SK-N-SH (cell line): ENCODE data around the gene OBP2A. TPM values are rescaled to one million over a fixed set of nuclear protein-coding genes. Genes with fewer than 3 reads are reported as not detected.
A peak's percentile ranks its signal among the peaks of the same experiment; 100 is the strongest.

ENCODE experiments used
- CHD2 ChIP-seq: fragments of 150-350 bp; IDR thresholded peaks from 2 replicates; pipeline ENCODE4 v1.6.1; 2018; ENCODE audit warnings: low read length; ENCODE audit not compliant: partially characterized antibody
- EZH2phosphoT487 ChIP-seq: fragments of 200-600 bp; sonication (generic); IDR thresholded peaks from 2 replicates; pipeline ENCODE4 v1.6.1; 2017; ENCODE audit warnings: low read depth, mixed run types, mild to moderate bottlenecking, antibody characterized with exemption, moderate library complexity, borderline replicate concordance
- FOXJ3 ChIP-seq: sonication (generic); formaldehyde crosslinking; IDR thresholded peaks from 2 replicates; pipeline ENCODE4 v1.5.1; 2020; ENCODE audit warnings: mild to moderate bottlenecking, missing genetic modification reagents
- GABPA ChIP-seq: IDR thresholded peaks from 2 replicates; pipeline ENCODE4 v1.4.0; 2012; ENCODE audit warnings: low read depth, mild to moderate bottlenecking
- NFIC ChIP-seq: IDR thresholded peaks from 2 replicates; pipeline ENCODE4 v1.4.0; 2012; ENCODE audit warnings: borderline replicate concordance
- RAD21 ChIP-seq: IDR thresholded peaks from 2 replicates; pipeline ENCODE4 v1.6.1; 2012; ENCODE audit warnings: mild to moderate bottlenecking, low read length
- RCOR1 ChIP-seq: fragments of 150-350 bp; IDR thresholded peaks from 2 replicates; pipeline ENCODE4 v1.6.1; 2017; ENCODE audit warnings: antibody characterized with exemption, low read length
- REST ChIP-seq: IDR thresholded peaks from 2 replicates; pipeline ENCODE4 v1.6.1; 2012; ENCODE audit warnings: mild to moderate bottlenecking, low read depth, low read length, moderate library complexity
- SMC3 ChIP-seq: IDR thresholded peaks from 2 replicates; pipeline ENCODE4 v1.6.1; 2012; ENCODE audit warnings: low read depth, low read length, improper control_type of control experiment
- TAF1 ChIP-seq: IDR thresholded peaks from 2 replicates; pipeline ENCODE4 v1.6.1; 2012; ENCODE audit warnings: low read depth, mild to moderate bottlenecking, low read length, moderate library complexity, borderline replicate concordance
- YY1 ChIP-seq: IDR thresholded peaks from 2 replicates; pipeline ENCODE4 v1.4.0; 2012; ENCODE audit warnings: low read depth, mild to moderate bottlenecking
- ZBTB33 ChIP-seq: IDR thresholded peaks from 2 replicates; pipeline ENCODE4 v1.4.0; 2012; ENCODE audit warnings: low read depth, borderline replicate concordance
- polyA plus RNA-seq, 3 experiments: library from polyadenylated mRNA; depleted of rRNA; stranded (reverse); fragments of >200 nt; gene quantifications; 2 replicates each; pipeline ENCODE4 v1.2.3, GENCODE V29; 2012
- TF ChIP-seq, protein P1 (sequence below): IDR thresholded peaks from 2 replicates; pipeline ENCODE4 v1.4.0; 2012; ENCODE audit warnings: low read depth, borderline replicate concordance

OBP2A gene
- polyA plus RNA-seq, 1 of the 3 experiments (the other 2 are of a cell fraction): not detected

DNA sequence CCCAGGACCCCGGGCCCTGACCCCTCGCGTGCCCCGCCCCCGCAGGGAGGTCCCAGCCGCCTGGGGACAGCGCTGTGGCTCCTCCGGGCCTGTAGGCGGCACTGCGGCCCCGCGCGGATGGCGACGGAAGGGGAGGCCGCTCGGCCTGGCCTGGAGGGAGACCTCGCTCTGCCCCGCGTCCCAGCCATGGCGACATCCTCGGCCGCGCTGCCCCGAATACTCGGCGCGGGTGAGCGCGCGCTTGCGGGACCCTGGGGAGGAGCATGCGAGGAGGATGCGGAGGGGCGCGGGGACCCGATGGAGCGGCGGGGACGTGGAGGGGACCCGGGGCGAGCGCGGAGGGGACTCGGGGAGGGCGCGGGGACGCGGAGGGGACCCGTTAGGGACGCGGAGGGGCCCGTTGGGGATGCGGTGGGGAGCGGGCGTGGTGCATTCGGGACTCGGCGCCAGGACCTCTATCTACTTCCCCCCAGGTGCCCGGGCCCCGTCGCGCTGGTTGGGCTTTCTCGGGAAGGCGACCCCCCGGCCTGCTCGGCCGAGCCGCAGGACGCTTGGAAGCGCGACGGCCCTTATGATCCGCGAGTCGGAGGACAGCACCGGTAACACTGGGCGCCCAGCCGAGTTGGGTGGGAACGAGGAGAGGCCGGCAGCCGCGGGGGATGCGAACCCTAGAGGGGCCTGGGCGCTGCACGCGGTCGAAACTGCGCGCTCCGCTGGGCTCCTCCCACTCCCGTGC lies 45.2 kb upstream of the OBP2A start, which contains the start of gene MRPS2 (continued):
- TF ChIP-seq FOXJ3 (CRISPR knock-in tag) (no peak), ZBTB33 (no peak), SMC3 (no peak), REST (no peak), EZH2phosphoT487 (no peak), CHD2 (peak; percentile 71), GABPA (peak; percentile 30; the same call in 1 of the 2 replicates), TAF1 (peak; percentile 91), RAD21 (no peak), RCOR1 (0 out of 2 replicates have a peak, but pooled peaks have one; percentile 22), NFIC (no peak), YY1 (peak; percentile 86)
- TF ChIP-seq, protein P1, sequence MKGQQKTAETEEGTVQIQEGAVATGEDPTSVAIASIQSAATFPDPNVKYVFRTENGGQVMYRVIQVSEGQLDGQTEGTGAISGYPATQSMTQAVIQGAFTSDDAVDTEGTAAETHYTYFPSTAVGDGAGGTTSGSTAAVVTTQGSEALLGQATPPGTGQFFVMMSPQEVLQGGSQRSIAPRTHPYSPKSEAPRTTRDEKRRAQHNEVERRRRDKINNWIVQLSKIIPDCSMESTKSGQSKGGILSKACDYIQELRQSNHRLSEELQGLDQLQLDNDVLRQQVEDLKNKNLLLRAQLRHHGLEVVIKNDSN: no peak
